HCT116 (cell line): ENCODE measurements around the gene XKR8.

Source experiments
- CTCF ChIP-seq, 3 experiments: fragments of 200-600 bp in 1 of 3; sonication (generic) in 1 of 3; IDR thresholded peaks in 2 of 3; conservative IDR thresholded peaks in 1 of 3; 2 replicates each; pipeline ENCODE4 v1.5.1; 2012 to 2017; ENCODE audit warnings: low read depth in 2 of 3, low read length in 2 of 3, antibody characterized with exemption in 1 of 3, borderline replicate concordance in 1 of 3, control low read depth in 1 of 3, mild to moderate bottlenecking in 1 of 3, mixed read lengths in 1 of 3, mixed run types in 1 of 3, moderate library complexity in 1 of 3; ENCODE audit not compliant: insufficient read depth in 1 of 3
- EZH2 ChIP-seq: fragments of 200-600 bp; sonication (generic); IDR thresholded peaks from 2 replicates; pipeline ENCODE4 v1.6.1; 2017; ENCODE audit warnings: antibody characterized with exemption, mixed run types
- FOSL1 ChIP-seq: IDR thresholded peaks from 2 replicates; pipeline ENCODE4 v1.6.1; 2012; ENCODE audit warnings: low read depth
- MAX ChIP-seq: IDR thresholded peaks from 2 replicates; pipeline ENCODE4 v1.6.1; 2012
- POLR2A ChIP-seq: IDR thresholded peaks from 2 replicates; pipeline ENCODE4 v1.7.0; 2011; ENCODE audit warnings: borderline replicate concordance; ENCODE audit not compliant: insufficient read depth, insufficient read length; ENCODE audit errors: extremely low read depth
- POLR2AphosphoS5 ChIP-seq: IDR thresholded peaks from 2 replicates; pipeline ENCODE4 v1.6.1; 2011; ENCODE audit warnings: mild to moderate bottlenecking, low read depth, low read length, moderate library complexity
- REST ChIP-seq: IDR thresholded peaks from 2 replicates; pipeline ENCODE4 v1.6.1; 2012; ENCODE audit warnings: low read depth
- SIN3A ChIP-seq: IDR thresholded peaks from 2 replicates; pipeline ENCODE4 v1.6.1; 2012; ENCODE audit warnings: low read depth
- SP1 ChIP-seq: IDR thresholded peaks from 2 replicates; pipeline ENCODE4 v1.6.1; 2012; ENCODE audit warnings: low read depth
- SRF ChIP-seq: IDR thresholded peaks from 2 replicates; pipeline ENCODE4 v1.6.1; 2012; ENCODE audit warnings: low read depth
- YY1 ChIP-seq: IDR thresholded peaks from 2 replicates; pipeline ENCODE4 v1.6.1; 2011; ENCODE audit warnings: low read length, low read depth, moderate library complexity, mild to moderate bottlenecking; ENCODE audit not compliant: insufficient replicate concordance; ENCODE audit errors: extremely low read depth
- ZBTB33 ChIP-seq: IDR thresholded peaks from 2 replicates; pipeline ENCODE4 v1.6.1; 2011; ENCODE audit warnings: mild to moderate bottlenecking, low read length, moderate library complexity; ENCODE audit not compliant: insufficient replicate concordance; ENCODE audit errors: extremely low read depth
- ZFX ChIP-seq: fragments of 450-650 bp; IDR thresholded peaks from 2 replicates; pipeline ENCODE4 v1.6.1; 2017

- TF ChIP-seq CTCF (IDR thresholded peaks at IDR 0.05 in 2 of 3, conservative IDR thresholded peaks at IDR 0.05 in 1 of 3; ENCODE audit: borderline replicate concordance in 1 of 3, insufficient read depth in 1 of 3, low read depth in 2 of 3, low read length in 2 of 3) (no peak), POLR2AphosphoS5 (no peak), POLR2A (no peak), SIN3A (no peak), ZFX (no peak), REST (no peak), YY1 (no peak), FOSL1 (no peak), SP1 (no peak), EZH2 (no peak), SRF (no peak), ZBTB33 (no peak), MAX (no peak)
Observed at GRCh38 chr1:27940870-27941560, 18.8 kb upstream of the XKR8 start.
